Stimulated activated CD4-positive, alpha-beta T cell treated with anti-CD3 and anti-CD28 coated beads, Interleukin-4, amount 100 ng/mL, for 24 hours (primary cell): ENCODE data around the gene ZNF668.

ENCODE experiments used
- DNase-seq: peaks from one replicate; pipeline ENCODE4 v3.0.0-alpha.2; 2020

The ZNF668 gene

GRCh38 chr16:31073970-31074813 lies at the start of gene ZNF668, which contains the start of gene ZNF646:
Gene ZNF668 (minus strand): TSS chr16:31074240. CDS start chr16:31064459, 9,781 bp downstream.
Gene ZNF646 (plus strand): TSS chr16:31074422. CDS start chr16:31076325, 1,903 bp downstream.
- peak; percentile 99 for DNase-seq

GRCh38 chr16:31120129-31120528 lies 46.1 kb upstream of the ZNF668 start:
- DNase-seq, result no peak

DNA sequence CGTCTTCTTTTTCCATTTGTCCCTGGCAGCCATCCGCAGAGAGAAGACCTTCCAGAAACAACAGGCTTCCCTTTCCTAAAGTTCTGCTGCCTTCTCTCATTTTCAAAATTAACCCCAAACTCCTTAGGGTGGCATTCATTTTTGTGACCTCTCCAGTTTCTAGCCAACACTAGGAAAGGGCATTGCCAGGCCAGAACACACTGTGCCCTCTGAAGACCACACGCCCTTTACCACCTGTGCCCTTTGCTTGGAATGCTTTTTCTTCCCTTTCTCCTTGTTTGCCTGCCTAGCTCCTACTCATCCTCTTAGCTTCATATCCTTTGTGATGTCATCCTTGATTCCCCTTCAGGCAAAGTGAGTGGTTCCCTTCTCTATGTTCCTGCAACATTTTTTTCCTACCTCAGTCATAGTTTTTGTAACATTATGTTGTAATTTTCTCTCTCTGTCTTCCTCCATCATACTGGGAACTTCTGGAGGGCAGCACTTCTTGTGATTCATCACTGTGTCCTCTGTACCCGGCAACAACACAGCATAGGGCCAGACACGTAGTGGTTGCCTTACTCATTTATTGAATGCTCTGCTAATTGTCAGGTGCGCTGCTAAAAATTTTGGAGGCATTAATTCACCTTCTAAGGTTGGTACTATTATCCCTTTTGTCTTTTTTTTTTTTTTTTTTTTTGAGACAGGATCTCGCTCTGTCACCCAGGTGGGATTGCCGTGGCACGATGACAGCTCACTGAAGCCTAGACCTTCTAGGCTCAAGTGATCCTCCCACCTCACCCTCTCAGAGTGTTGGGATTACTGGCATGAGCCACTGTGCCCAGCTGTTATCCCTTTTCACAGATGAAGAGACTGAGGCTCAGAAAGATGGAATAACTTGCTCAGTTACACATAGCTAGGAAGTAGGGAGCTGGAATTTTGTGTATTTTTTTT lies 44.4 kb upstream of the ZNF668 start:
- DNase-seq, result no peak

DNA sequence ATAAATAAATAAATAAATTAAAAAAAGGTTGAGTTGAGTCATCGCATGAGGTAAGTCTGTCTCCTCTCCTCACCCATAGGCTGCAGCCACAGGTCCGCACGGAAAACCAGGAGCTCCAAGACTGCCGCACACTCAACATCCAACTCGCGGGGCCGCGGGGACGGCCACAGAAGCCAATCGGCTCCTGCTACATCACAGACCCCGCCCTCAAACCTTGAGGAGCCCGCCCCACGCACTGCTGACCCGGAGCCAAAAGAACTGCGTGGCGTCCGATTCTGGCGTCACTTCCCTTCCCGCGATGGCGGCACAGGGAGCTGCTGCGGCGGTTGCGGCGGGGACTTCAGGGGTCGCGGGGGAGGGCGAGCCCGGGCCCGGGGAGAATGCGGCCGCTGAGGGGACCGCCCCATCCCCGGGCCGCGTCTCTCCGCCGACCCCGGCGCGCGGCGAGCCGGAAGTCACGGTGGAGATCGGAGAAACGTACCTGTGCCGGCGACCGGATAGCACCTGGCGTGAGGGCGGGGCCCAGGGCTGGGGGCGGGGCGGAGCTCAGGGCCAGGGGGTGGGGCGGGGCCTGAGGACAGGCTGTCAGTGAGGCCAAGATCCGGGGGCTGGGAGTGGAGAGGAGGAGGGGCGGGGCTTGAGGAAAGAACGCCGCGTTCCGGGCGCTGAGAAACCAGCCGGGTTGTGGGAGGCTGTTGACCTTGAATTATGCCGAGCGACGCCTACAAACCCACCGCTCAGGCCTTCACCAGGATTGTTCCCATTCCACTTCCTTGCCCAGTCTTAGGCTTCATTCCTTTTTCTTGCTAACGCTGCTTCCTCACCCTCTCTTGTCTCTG lies 43.6 kb upstream of the ZNF668 start, which contains the start of gene KAT8:
Gene KAT8, plus strand, starts transcription at position 281 of the 839 bp plus-strand sequence. Its CDS starts 18 bp downstream, at position 299.
- DNase-seq, result peak; percentile 99

DNA sequence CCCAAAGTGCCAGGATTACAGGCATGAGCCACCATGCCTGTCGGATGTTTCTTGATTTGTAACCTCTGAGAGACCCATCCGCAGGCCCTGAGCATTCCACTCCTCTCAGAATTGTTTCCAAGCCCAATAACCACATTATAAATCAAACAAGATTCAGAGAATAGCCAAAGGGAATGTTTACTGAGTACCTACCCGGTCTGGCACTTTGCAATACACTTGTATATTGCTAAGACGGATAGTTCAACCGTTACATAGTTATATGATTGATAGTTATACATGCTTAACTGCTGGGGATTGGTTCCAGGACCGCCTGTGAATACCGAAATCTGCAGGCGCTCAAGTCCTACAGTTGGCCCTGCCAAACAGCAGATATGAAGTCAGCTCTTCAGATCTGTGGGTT lies 40.4 kb upstream of the ZNF668 start:
- DNase-seq, result no peak

DNA sequence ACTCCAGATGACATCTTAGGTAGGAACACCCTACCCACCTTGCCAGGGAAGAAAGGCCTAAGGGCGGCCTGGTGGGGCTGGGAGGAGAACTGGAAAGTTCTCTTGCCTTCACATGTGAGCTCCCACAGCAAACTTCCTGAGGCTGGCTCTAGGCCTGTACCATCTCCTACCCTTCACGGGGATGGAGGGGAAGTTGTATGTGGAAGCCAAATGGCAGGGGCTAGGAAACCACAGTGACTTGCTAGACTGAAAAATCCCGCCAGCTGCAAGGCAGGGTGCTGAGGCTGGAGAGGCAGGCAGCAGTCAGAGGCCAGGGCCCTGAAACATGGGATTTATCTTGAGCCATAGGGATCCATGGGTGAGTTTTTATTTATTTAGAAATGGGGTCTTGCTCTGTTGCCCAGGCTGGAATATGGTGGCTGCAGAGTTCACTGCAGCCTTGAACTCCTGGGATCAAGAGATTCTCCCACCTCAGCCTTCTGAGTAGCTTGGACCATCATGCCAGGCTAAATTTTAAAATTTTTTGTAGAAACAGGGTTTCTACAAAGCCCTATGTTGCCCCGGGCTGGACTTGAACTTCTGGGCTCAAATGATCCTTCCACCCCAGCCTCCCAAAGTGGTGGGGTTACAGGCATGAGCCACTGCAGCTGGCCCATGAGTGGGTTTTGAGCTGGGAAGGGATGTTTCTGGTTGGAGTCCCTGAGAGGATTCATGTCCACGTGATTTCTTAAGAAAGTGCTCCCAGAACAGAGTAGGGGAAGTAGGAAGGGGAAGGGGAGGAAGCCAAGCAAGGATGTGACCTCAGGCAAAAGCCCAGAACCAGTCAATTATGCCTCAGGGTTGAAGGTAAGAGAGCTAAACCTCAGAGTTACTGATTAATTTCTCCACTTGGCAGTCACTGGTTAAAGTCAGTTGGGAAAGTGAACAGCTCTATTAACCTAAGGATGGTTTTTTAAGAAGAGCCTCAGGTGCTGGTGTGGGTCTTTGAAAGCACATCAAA lies 39.4 kb upstream of the ZNF668 start:
- no peak for DNase-seq

- DNase-seq, result no peak
Measured at GRCh38 chr16:31112711-31113110, 38.7 kb upstream of the ZNF668 start.

GRCh38 chr16:31111881-31112466 lies 37.9 kb upstream of the ZNF668 start:
- DNase-seq, result no peak

GRCh38 chr16:31110106-31111034 lies 36.3 kb upstream of the ZNF668 start:
- DNase-seq, result no peak

DNA sequence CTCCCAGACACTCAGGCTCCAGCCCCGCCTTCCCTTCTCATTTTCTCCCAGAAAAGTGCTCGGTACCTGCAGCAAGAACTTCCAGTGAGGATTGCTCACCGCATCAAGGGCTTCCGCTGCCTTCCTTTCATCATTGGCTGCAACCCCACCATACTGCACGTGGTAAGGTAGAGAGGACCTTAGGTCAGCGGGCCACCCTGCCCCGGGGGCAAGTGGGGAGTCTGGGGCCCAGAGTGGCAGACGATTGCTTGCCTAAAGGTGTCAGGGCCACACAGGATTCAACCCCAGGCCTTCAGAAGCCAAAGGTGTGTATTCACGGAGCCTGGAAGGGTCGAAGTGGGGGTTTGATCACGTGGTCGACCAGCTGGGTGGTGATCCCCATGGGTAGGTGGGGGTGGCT lies 35.6 kb upstream of the ZNF668 start:
- no peak for DNase-seq

GRCh38 chr16:31108794-31109558 lies 34.9 kb upstream of the ZNF668 start:
- no peak for DNase-seq

- peak; percentile 75 for DNase-seq
Measured at GRCh38 chr16:31108035-31108793, 34.2 kb upstream of the ZNF668 start, which contains the start of gene BCKDK. Gene BCKDK (plus strand): TSS chr16:31108386. CDS start chr16:31109224, 838 bp downstream.

DNA sequence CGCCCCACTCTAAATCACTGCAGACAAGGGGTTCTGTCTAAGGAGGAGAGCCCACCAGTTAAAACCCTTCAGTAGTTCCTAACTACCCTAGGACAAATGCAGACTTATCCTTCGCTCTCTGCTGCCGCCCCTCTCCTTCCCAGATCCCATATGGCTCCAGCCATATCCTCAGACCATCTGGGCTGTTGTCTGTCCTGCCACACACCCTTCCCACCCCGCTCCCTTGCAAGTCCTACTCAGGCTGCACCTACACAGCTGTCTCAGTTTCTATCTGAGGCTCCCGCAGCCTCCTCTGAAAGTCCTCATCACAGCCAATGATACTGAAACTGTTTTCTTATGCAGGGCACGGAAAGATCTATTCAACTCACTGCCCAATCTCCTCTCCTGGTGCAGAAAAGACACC lies 33.4 kb upstream of the ZNF668 start:
- peak; percentile 50 for DNase-seq

DNA sequence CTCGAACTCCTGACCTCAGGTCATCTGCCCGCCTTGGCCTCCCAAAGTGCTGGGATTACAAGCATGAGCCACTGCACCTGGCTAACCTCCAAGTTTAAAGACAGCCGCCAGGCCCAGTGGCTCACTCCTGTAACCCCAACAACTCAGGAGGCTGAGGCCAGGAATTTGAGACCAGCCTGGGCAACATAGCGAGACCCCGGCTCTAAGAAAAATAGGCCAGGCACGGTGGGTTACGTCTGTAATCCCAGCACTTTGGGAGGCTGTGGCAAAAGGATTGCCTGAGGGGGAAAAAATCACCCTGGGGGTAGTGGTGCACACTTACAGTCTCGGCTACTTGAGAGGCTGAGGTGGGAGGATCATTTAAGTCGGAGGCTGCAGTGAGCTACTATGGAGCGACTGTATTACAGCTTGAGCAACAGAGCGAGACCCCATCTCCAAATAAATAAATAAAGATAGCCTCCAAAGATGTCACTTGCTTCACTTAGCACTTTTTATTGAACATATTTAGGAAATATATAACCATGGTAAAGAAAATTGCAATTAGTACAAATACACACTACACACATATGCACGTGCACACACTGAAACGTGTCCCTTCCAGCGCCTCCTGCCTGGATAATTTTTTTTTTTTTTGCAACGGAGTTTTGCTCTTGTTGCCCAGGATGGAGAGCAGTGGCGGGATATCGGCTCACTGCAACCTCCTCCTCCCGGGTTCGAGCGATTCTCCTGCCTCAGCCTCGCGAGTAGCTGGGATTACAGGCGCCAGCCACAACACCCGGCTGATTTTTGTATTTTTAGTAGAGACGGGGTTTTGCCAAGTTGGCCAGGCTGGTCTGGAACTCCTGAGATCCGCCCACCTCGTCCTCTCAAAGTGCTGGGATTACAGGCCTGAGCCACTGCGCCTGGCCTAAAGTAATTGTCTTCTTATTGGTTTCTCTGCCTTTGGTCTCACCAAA lies 32.7 kb upstream of the ZNF668 start:
- no peak for DNase-seq

DNA sequence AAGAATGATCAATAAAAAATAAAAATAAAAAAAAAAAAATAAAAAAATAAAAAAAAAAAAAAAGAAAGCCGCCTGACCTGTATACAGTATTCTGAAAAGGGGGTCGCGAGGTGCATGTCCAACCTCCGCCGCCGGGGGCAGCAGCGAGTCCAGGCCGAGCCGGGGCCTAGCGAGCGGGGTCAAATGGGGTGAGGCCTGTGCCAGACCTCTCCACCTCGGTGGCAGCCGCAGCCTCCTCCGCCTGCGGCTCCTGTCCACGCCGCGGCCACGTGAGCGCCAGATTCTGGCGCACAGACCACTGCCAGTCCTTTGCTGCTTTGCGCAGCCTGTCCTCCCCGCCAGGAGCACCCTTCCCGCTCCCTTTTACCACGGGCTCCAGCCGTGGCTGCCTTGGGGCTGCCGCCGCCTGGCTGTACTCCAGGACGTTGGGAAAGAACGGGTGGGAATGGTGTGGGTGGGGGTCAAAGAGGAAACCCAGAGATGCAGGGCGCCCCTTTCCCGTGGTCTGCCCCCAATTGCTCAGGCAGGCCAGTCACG lies 31.7 kb upstream of the ZNF668 start:
- peak; percentile 82 for DNase-seq
